Psoas muscle (tissue), 8 donors: ENCODE results near the gene EIF5. TPM values are rescaled to one million over a fixed set of nuclear protein-coding genes. Genes with fewer than 3 reads are reported as not detected.

Experiments used
- ATAC-seq, 4 donors: fragments of 200-7000 bp; cut with Tn5 transposase; one replicate each; pipeline ENCODE4 v1.9.1; 2020; ENCODE audit warnings: moderate library complexity in 3 of 4, mild to moderate bottlenecking in 2 of 4
- DNase-seq, 2 donors: peaks; one replicate each; pipeline ENCODE4 v3.0.0-alpha.2; 2020
- H3K27ac ChIP-seq: fragments of 200-600 bp; one replicate; pipeline ENCODE4 v1.8.0; 2022
- H3K27me3 ChIP-seq, 3 donors: fragments of 200-600 bp in 1 of 3; one replicate each; pipeline versions ENCODE4 v1.6.1 to v1.8.0; 2013 to 2022; ENCODE audit warnings: low read length in 2 of 3, mild to moderate bottlenecking in 2 of 3, moderate library complexity in 1 of 3; ENCODE audit not compliant: insufficient read depth in 3 of 3
- H3K36me3 ChIP-seq, 2 donors: fragments of 200-600 bp in 1 of 2; one replicate each; pipeline versions ENCODE4 v1.6.1 to v1.8.0; 2013 to 2022; ENCODE audit warnings: low read depth in 1 of 2, mild to moderate bottlenecking in 1 of 2, moderate library complexity in 1 of 2; ENCODE audit not compliant: insufficient read depth in 1 of 2
- H3K4me1 ChIP-seq: fragments of 200-600 bp; one replicate; pipeline ENCODE4 v1.8.0; 2022
- H3K4me3 ChIP-seq: fragments of 200-600 bp; one replicate; pipeline ENCODE4 v1.8.0; 2022; ENCODE audit warnings: mild to moderate bottlenecking
- H3K9me3 ChIP-seq: fragments of 200-600 bp; one replicate; pipeline ENCODE4 v1.8.0; 2022
- CTCF ChIP-seq: fragments of 200-600 bp; IDR thresholded peaks from one replicate; pipeline ENCODE4 v1.8.0; 2022; ENCODE audit warnings: antibody characterized with exemption
- WGBS, 3 donors: extraction: QIAGEN DNeasy Blood & Tissue Kit; methylation state at CpG; one replicate each; pipeline versions ENCODE4 v1.1.6 to v1.1.7; 2013; 5-methylcytosine and 5-hydroxymethylcytosine counted together
- intact Hi-C, 2 donors: fragments of 100-400 bp; cut with DNase I; formaldehyde crosslinking; loops; one replicate each; pipeline versions ENCODE4 v1.11.0 to v1.14.2; 2022
- polyA plus RNA-seq, 3 donors: library from polyadenylated mRNA; stranded (reverse); fragments of 200-250 nt; gene quantifications; one replicate each; pipeline ENCODE4 v1.2.3, GENCODE V29; 2013
- total RNA-seq, 4 donors: library from RNA; stranded (reverse); fragmentation: NEBNext Ultra II Directional in 2 of 4; extraction: Animal tissue kit (Norgen Biotek cat#: 25700) in 2 of 4; gene quantifications; one replicate each; pipeline versions ENCODE4 v1.2.1 to v1.2.4, GENCODE V29; 2021 to 2023
- donor health status: healthy with polysubstance abuse.
- donor health status: DM: no; HTN: no; CAD: no; lungs with moderate emphysema.
- donor health status: Bipolar disorder and iron deficiency.
- donor health status: healthy.
- donor health status: DM: yes; HTN: yes; CAD: no.
- donor health status: DM: no; HTN: no; CAD: no.
- donor health status: DM: no; HTN: no; CAD: no.
- donor health status: DM: yes; HTN: yes; CAD: no.

EIF5 gene
- total and polyA plus RNA-seq, 7 donors = 163 to 535 (median 381) TPM

GRCh38 chr14:103374121-103374520 is 40.1 kb downstream of the EIF5 start:
- DNase-seq (peak in 1 of 2 donors; percentile 69), ATAC-seq (no peak)
- Histone ChIP-seq H3K9me3 (no peaks in the 10 kb centered on the region), H3K36me3 (no peaks in the 10 kb centered on the region), H3K27me3 (no peaks in the 10 kb centered on the region), H3K4me3 (peak overlapping the region; percentile 29), H3K27ac (no peak overlapping the region), H3K4me1 (no peaks in the 10 kb centered on the region)
- TF ChIP-seq CTCF = no peak
- WGBS, 3 donors = 69 to 77% (median 71%) methylated on average over 11 of the region's 11 CpGs
- intact Hi-C loops = no loop called here

- Histone ChIP-seq H3K4me1 (no peaks in the 10 kb centered on the region), H3K9me3 (no peaks in the 10 kb centered on the region), H3K4me3 (no peak overlapping the region), H3K27ac (no peak overlapping the region), H3K36me3 (no peaks in the 10 kb centered on the region), H3K27me3 (no peaks in the 10 kb centered on the region)
- WGBS, 3 donors = 83 to 91% (median 88%) methylated on average over 2 of the region's 2 CpGs
- DNase-seq = no peak
- no peak for ATAC-seq
- no peak for TF ChIP-seq CTCF
- intact Hi-C loops = no loop called here
Measured at GRCh38 chr14:103377522-103378037, 43.5 kb downstream of the EIF5 start.

GRCh38 chr14:103378038-103378854 is 44.2 kb downstream of the EIF5 start:
- H3K27ac ChIP-seq = no peak overlapping the region
- intact Hi-C loops = no loop called here
- H3K27me3 ChIP-seq = no peaks in the 10 kb centered on the region
- no peaks in the 10 kb centered on the region for H3K9me3 ChIP-seq
- ATAC-seq (no peak), DNase-seq (no peak)
- H3K36me3 ChIP-seq = no peaks in the 10 kb centered on the region
- TF ChIP-seq CTCF = no peak
- H3K4me1 ChIP-seq = no peaks in the 10 kb centered on the region
- WGBS, 3 donors = 79 to 82% (median 80%) methylated on average over 14 of the region's 14 CpGs
- no peak overlapping the region for H3K4me3 ChIP-seq

GRCh38 chr14:103380719-103381377 is 46.8 kb downstream of the EIF5 start:
- intact Hi-C loops = loop anchor here in 1 of 2 donors (5.0 kb wide), 1 partner anchor 44 kb away; no protein-coding TSS in a partner anchor
- Histone ChIP-seq H3K27ac (no peak overlapping the region), H3K9me3 (no peaks in the 10 kb centered on the region), H3K4me3 (no peak overlapping the region), H3K4me1 (peaks cover 6% of the 10 kb centered on the region), H3K36me3 (no peaks in the 10 kb centered on the region), H3K27me3 (no peaks in the 10 kb centered on the region)
- DNase-seq = no peak
- 0 to 22% (median 16%) methylated on average over 2 of the region's 2 CpGs for WGBS, 3 donors
- no peak for ATAC-seq
- TF ChIP-seq CTCF = no peak
